Prostate gland (tissue), 2 donors: ENCODE data around the gene ASAP3.

Experiments used
- CTCF ChIP-seq, 4 experiments: fragments of 200-600 bp in 2 of 4; fragments of 450-650 bp in 2 of 4; sonication (generic) in 2 of 4; IDR thresholded peaks; 1 replicate in 3 of 4; 2 replicates in 1 of 4; pipeline ENCODE4 v1.5.1; 2016 to 2019; ENCODE audit warnings: antibody characterized with exemption in 4 of 4, mild to moderate bottlenecking in 2 of 4, moderate library complexity in 2 of 4
- POLR2A ChIP-seq: fragments of 450-650 bp; IDR thresholded peaks from one replicate; pipeline ENCODE4 v1.6.1; 2016; ENCODE audit warnings: antibody characterized with exemption, mild to moderate bottlenecking

- TF ChIP-seq POLR2A: no peak
- no peak for TF ChIP-seq CTCF (IDR thresholded peaks at IDR 0.05)
These were observed 98.8 kb downstream of the ASAP3 start for GRCh38 chr1:23385119-23385621.
